H54 (cell line): ENCODE results near the gene CCDC88C.

Source experiments
- DNase-seq: peaks from one replicate; pipeline ENCODE4 v3.0.0; 2011; ENCODE audit warnings: low spot score, mixed read lengths; ENCODE audit not compliant: insufficient read length
- FAIRE-seq: peaks from 3 replicates; lab custom pipeline; 2011; peaks lifted over from hg19 to GRCh38; lab: Jason Lieb, UNC
- POLR2A ChIP-seq: IDR thresholded peaks from 2 replicates; pipeline ENCODE4 v1.6.1; 2011; ENCODE audit warnings: low read depth, mild to moderate bottlenecking, low read length

Gene CCDC88C

GRCh38 chr14:91396959-91397815 lies 20.4 kb downstream of the CCDC88C start:
- TF ChIP-seq POLR2A = no peak
- no peak for FAIRE-seq
- no peak for DNase-seq

- TF ChIP-seq POLR2A = no peak
- FAIRE-seq (no peak), DNase-seq (no peak)
Measured at GRCh38 chr14:91396013-91396660, 21.5 kb downstream of the CCDC88C start.

GRCh38 chr14:91395466-91395865 lies 22.2 kb downstream of the CCDC88C start:
- DNase-seq (no peak), FAIRE-seq (no peak)
- TF ChIP-seq POLR2A = no peak

GRCh38 chr14:91394105-91395081 lies 23.2 kb downstream of the CCDC88C start:
- TF ChIP-seq POLR2A = no peak
- DNase-seq = no peak
- FAIRE-seq = no peak

- DNase-seq (no peak), FAIRE-seq (no peak)
- TF ChIP-seq POLR2A = no peak
Measured at GRCh38 chr14:91392623-91393303, 24.9 kb downstream of the CCDC88C start.

GRCh38 chr14:91390165-91390778 lies 27.3 kb downstream of the CCDC88C start:
- DNase-seq (no peak), FAIRE-seq (no peak)
- no peak for TF ChIP-seq POLR2A

GRCh38 chr14:91389150-91389549 lies 28.5 kb downstream of the CCDC88C start:
- DNase-seq = no peak
- FAIRE-seq = no peak
- TF ChIP-seq POLR2A = no peak

GRCh38 chr14:91388551-91388975 lies 29.1 kb downstream of the CCDC88C start:
- no peak for TF ChIP-seq POLR2A
- DNase-seq (no peak), FAIRE-seq (no peak)

GRCh38 chr14:91387951-91388381 lies 29.7 kb downstream of the CCDC88C start:
- DNase-seq (no peak), FAIRE-seq (no peak)
- TF ChIP-seq POLR2A = no peak

GRCh38 chr14:91387169-91387835 lies 30.3 kb downstream of the CCDC88C start:
- no peak for FAIRE-seq
- DNase-seq = no peak
- TF ChIP-seq POLR2A = no peak

GRCh38 chr14:91385697-91386096 lies 31.9 kb downstream of the CCDC88C start:
- no peak for DNase-seq
- no peak for TF ChIP-seq POLR2A
- FAIRE-seq = no peak

- FAIRE-seq (no peak), DNase-seq (no peak)
- no peak for TF ChIP-seq POLR2A
Measured at GRCh38 chr14:91385224-91385623, 32.4 kb downstream of the CCDC88C start.
